ENCODE data around the gene GNAT2. TPM values are rescaled to one million over a fixed set of nuclear protein-coding genes. Genes with fewer than 3 reads are reported as not detected.
A peak's percentile ranks its signal among the peaks of the same experiment; 100 is the strongest.

The GNAT2 gene
- total RNA-seq, 1 experiment from 2014 or later = 0.20 TPM

GRCh38 chr1:109634771-109635750, 15.6 kb upstream of the GNAT2 start:
- H3K9ac ChIP-seq (ENCODE audit: extremely low read depth, insufficient read length, low read length) = no peak overlapping the region
- H4K8ac ChIP-seq (replicated peaks; ENCODE audit: insufficient read length, low read depth, low read length) = no peak overlapping the region
- no peak overlapping the region for H2BK120ac ChIP-seq (ENCODE audit: low read depth, low read length, poor library complexity, severe bottlenecking)
- no peak overlapping the region for H3K23ac ChIP-seq (ENCODE audit: insufficient read length, low read depth, low read length)
- H4K20me1 ChIP-seq (ENCODE audit: control insufficient read depth, insufficient read depth, insufficient read length) = no peaks in the 10 kb centered on the region
- no peak overlapping the region for H3K4me2 ChIP-seq (ENCODE audit: insufficient read depth, insufficient read length, low read length)
- peaks cover 21 to 37% of the 10 kb centered on the region in 2 experiments for H3K4me1 Mint-ChIP-seq
- H3K27ac ChIP-seq (ENCODE audit: insufficient read length, low read depth, low read length) = no peak overlapping the region
- H3T11ph ChIP-seq (ENCODE audit: low read length) = no peak overlapping the region
- no peaks in the 10 kb centered on the region for H3K79me1 ChIP-seq (ENCODE audit: insufficient read depth, low read depth, low read length, poor library complexity, severe bottlenecking)
- H3K27me3 ChIP-seq (ENCODE audit: insufficient read depth, low read length) = no peaks in the 10 kb centered on the region
- no peak overlapping the region for H3K18ac ChIP-seq (ENCODE audit: insufficient read length, low read depth, low read length)
- H2BK20ac ChIP-seq (ENCODE audit: low read depth, low read length, poor library complexity, severe bottlenecking) = no peak overlapping the region
- peaks cover 7% of the 10 kb centered on the region; the same call in 1 of the 2 replicates for H3K4me1 ChIP-seq (ENCODE audit: insufficient read depth, low read length)
- no CpG with 5 or more reads among the region's 13 CpGs for WGBS (ENCODE audit: extremely low coverage, insufficient read length, low lambda C conversion rate)
- H3K9me3 Mint-ChIP-seq = no peaks in the 10 kb centered on the region
- H4K91ac ChIP-seq (ENCODE audit: insufficient read length, low read depth, low read length) = no peak overlapping the region
- H2BK15ac ChIP-seq (ENCODE audit: low read depth, low read length) = no peak overlapping the region
- H3K36me3 Mint-ChIP-seq (ENCODE audit: insufficient read depth in 1 of 3, low read depth in 3 of 3) = peaks cover 6 to 10% (median 9%) of the 10 kb centered on the region in 3 experiments; a peak in 6 of 7 replicates
- H3K56ac ChIP-seq (ENCODE audit: insufficient read length, low read depth, low read length) = no peak overlapping the region
- DNase-seq = peak; percentile 24
- no peak overlapping the region for H2AK5ac ChIP-seq (ENCODE audit: insufficient read length, low read length)
- no peak overlapping the region for H3K14ac ChIP-seq (ENCODE audit: insufficient read depth, low read length)
- H2AFZ ChIP-seq (ENCODE audit: low read length) = no peak overlapping the region
- no peak overlapping the region for H3K4me3 Mint-ChIP-seq
- no peaks in the 10 kb centered on the region for H3K79me2 ChIP-seq (ENCODE audit: insufficient read depth, low read length)
- H3K27me3 Mint-ChIP-seq (ENCODE audit: low read depth) = no peaks in the 10 kb centered on the region; the same call in 1 of the 2 replicates
- H3K4ac ChIP-seq (ENCODE audit: low read depth, low read length) = no peak overlapping the region
- TF ChIP-seq, protein P1, sequence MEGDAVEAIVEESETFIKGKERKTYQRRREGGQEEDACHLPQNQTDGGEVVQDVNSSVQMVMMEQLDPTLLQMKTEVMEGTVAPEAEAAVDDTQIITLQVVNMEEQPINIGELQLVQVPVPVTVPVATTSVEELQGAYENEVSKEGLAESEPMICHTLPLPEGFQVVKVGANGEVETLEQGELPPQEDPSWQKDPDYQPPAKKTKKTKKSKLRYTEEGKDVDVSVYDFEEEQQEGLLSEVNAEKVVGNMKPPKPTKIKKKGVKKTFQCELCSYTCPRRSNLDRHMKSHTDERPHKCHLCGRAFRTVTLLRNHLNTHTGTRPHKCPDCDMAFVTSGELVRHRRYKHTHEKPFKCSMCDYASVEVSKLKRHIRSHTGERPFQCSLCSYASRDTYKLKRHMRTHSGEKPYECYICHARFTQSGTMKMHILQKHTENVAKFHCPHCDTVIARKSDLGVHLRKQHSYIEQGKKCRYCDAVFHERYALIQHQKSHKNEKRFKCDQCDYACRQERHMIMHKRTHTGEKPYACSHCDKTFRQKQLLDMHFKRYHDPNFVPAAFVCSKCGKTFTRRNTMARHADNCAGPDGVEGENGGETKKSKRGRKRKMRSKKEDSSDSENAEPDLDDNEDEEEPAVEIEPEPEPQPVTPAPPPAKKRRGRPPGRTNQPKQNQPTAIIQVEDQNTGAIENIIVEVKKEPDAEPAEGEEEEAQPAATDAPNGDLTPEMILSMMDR (conservative IDR thresholded peaks at IDR 0.05) = no peak
- H3K9me3 ChIP-seq (ENCODE audit: control insufficient read depth, low read depth, low read length) = no peaks in the 10 kb centered on the region
- no peaks in the 10 kb centered on the region for H3K23me2 ChIP-seq (ENCODE audit: insufficient read length, low read depth, low read length, poor library complexity, severe bottlenecking)
- no peak overlapping the region for H2BK5ac ChIP-seq (ENCODE audit: insufficient read length, low read length)
- H3K27ac Mint-ChIP-seq = no peak overlapping the region; a peak in 1 of 7 replicates
- no peak overlapping the region for H4K5ac ChIP-seq (ENCODE audit: insufficient read length, low read depth, low read length)
- H2BK12ac ChIP-seq (ENCODE audit: insufficient read length, low read depth, low read length) = no peak overlapping the region
